IPS-NIHi11 (cell line): Measurements from ENCODE around the gene RAB40B.

Source experiments
- DNase-seq: peaks from one replicate; pipeline ENCODE4 v3.0.0; 2012; ENCODE audit warnings: mixed read lengths, low spot score

RAB40B gene

DNA sequence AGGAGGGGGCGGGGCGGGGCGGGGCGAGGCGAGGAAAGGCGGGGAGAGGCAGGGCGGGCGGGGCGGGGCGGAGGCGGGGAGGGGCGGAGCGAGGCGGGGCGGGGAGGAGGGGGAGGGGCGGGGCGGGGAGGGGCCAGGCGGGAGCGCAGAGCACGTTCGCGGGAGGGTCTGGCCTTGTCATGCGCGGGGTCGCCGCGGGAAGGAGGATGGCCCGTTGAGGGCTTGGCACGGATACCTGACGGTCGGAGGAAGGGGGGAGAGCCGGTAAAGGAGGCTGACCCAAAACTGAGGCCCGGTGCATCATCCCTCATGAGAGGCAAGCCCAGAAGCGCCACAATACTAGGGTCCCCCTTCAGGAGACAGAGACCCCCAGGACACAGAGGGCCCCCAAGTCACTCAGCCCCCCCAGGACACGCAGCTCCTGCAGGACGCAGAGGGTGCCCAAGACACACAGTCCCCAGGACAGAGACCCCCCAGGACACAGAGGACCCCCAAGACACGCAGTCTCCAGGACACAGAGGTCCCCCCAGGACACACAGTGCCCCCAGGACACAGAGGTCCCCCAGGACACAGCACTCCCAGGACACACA, 49.7 kb downstream of the RAB40B start:
- peak; percentile 81 for DNase-seq

DNA sequence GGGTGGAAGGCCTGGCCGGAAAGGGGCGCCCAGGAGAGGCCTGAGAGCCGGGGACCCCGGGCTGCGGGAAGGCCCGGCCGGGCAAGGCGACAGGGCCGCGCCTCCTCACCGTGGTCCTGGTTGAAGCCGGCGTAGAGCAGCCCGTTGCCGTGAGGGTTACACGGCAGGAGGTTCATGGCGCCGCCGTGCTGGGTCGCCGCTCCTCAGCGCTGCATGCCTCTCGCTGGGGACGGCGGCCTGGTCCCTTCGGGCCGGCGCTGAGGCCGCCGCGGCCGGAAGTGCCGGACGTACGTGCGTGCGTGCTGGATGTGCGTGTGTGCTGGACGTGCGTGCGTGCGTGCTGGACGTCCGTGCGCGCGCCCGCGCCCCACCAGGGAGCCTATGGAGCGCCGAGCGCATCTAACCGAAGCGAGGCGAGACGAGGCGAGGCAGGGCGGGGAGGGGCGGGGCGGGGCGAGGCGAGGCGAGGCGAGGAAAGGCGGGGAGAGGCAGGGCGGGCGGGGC, 50.3 kb downstream of the RAB40B start, which contains the start of gene WDR45B:
TSS of gene WDR45B (minus strand) at position 280 of the 504 bp plus-strand sequence. CDS start at position 176, 104 bp downstream.
- DNase-seq: peak; percentile 100

DNA sequence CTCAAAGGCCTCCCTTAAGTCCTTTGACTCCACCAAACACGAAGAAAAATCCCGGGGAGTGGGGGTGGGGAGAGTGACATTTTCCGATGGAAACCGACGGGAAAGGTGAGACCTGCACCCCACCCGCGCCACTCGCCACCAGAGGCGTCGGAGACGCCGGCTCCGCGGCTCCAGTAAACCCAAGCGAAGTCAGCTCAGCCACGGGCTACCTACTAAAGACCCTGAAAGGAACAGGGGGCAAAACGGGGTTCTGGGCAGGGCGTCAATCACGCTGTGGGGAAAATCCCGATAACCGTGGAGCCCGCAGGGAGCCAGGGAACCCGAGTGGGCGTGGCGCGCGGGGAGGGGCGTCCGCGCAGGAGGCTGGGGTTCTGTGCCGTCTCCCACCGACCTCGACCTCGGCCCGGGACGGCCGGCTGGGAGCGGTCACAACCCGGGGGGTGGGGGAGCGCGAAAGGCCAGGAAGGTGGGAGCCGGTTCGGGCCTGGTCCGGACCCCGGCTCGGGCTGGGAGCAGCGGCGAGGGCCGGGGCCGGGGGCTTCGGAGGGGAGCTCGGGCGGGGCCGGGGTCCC, 50.8 kb downstream of the RAB40B start:
- DNase-seq: no peak

DNA sequence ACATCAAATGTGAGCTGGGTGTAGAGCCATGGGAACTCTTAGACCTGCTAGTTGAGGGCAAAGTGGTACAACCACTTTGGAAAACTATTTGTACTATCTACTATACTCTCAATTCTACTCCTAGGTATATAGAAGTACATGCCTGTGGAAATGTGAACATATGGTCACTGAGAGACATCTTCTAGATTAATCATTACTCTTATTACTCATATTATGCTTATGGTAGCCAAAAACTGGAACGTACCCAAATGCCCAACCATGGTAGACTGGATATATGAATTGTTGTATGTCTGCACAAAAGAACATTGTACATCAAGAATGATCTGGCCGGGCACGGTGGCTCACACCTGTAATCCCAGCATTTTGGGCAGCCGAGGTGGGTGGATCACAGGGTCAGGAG, 53.0 kb downstream of the RAB40B start:
- DNase-seq: no peak

DNA sequence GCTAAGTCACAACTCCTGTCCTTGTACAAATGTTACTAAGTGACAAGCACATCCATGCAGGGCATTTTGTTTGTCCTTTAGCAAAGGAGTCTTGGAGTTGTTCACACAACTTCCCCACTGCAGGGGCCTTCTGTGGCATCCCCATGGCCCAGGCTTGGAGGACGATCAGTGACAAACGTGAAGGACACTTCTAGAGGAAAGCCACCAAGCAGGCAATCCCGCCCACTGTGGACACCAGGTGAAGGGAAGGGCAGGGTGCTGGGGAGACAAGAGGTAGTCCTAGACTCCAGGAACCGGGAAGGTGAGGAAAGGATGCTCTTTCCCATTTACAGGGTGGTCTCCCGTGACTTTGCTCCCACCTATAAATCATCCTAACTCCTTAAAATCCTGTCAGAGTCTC, 54.4 kb downstream of the RAB40B start:
- DNase-seq: no peak

DNA sequence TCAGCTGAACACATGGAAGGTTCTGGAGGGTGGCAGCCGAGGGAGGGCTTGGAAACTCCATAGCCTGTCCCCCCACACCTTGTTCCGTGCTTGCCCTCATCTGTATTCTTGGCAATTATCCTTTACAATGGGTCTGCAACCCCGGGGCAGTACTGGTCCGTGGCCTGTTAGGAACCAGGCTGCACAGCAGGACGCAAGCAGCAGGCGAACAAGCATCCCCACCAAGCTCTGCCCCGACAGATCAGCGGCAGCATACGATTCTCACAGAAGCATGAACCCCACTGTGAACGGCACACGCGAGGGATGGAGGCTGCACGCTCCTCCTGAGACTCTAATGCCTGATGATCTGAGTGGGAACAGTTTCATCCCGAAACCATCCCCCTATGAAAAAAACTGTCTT, 56.5 kb downstream of the RAB40B start:
- no peak for DNase-seq

DNA sequence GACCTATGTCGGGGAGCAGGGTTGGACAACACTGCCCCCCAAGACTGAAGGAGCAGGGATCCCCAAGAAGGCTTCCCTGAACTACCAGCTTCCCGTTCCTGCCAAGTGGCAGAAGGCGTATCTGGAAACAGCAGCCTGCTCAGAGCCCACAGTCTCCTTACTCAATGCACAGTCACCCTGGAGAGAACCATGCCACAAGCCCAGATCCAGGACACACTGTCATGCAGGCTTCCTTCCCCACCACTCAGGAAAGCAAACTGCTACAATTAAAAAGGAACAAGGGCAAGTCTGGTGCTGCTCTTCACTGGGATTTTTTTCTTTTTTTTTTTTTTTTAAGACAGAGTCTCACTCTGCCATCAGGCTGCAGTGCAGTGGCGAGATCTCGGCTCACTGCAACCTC, 58.5 kb downstream of the RAB40B start:
- no peak for DNase-seq

DNA sequence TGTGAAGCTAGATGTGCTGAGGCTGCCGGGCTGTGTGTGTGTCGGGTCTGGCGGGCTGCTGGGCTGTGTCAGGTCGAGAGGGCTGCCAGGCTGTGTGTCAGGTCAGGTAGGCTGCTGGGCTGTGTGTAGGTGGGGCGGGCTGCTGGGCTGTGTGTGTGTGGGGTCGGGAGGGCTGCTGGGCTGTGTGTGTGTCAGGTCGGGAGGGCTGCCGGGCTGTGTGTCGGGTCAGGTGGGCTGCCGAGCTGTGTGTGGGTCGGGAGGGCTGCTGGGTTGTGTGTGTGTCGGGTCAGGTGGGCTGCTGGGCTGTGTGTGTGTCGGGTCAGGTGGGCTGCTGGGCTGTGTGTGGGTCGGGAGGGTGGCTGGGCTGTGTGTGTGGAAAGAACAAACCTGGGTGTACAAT, 58.9 kb downstream of the RAB40B start:
- no peak for DNase-seq

DNA sequence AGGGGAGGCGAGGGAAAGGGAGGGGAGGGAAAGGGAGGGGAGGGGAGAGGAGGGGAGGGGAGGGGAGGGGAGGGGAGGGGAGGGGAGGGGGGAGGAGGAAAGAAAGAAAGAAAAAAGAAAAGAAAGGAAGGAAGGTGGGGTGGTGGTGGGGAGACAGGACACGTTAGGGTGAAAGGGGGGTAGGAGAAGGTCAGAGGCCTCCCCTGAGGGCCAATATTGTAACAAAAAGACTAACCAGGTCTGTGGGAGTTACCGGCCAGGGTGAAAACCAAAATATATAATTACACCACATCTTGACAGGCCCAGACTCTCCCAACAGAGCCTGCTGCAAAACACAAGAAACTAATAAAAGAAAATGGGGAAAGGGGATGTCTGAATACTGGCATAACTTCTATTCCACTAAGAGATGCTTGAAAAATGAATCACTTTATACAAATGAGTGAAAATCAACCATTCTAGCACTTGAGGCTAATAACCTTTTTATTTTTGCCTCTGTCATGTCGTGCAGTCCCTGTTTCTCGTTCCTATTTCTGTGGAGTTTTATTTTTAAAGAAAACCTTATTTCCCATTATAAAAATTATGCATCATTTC, 60.2 kb downstream of the RAB40B start:
- DNase-seq: no peak

DNA sequence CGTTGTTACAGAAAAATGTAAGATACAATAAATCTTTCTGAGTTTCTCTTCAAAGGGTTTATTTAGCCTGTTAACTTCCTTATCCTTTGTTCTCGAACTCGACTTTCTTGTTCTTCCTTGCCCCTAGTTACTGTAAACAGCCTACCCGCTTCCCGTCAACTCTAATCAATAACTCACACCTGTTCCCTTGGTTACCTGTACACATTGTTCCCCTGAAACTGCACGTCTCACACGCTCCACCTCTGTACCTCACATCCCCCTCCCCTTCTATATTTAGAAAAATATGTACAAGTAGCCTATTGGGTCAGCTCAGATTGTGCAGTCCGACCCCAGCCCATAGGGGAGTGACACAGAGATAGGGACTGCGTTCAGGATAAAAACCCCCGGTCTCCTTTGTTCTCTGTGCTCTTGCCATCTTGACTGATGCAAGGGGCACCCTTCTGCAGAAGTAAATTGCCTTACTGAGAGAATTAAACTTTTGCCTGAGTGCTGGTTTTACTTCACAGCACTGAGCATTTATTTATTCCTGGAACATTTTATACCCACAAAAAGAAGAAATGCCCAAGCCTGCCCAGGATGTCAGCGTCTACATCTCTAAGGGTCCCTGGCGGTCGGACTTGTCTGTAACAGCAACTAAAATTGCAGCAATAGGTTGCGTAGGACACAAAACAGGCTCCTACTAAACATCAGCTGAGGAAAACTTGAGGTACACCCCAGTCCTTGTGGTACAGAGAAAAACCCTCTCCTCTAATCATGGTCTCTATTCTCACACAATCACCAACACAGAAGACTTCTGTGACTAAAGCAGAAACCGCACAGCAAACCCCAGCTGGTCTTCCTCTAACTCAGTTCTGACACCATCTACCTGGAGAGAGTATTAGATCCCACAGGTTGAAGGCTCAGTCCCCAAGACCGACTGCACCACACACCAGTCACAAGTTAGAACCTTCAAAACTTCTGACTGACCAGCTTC, 61.6 kb downstream of the RAB40B start:
- DNase-seq: no peak

DNA sequence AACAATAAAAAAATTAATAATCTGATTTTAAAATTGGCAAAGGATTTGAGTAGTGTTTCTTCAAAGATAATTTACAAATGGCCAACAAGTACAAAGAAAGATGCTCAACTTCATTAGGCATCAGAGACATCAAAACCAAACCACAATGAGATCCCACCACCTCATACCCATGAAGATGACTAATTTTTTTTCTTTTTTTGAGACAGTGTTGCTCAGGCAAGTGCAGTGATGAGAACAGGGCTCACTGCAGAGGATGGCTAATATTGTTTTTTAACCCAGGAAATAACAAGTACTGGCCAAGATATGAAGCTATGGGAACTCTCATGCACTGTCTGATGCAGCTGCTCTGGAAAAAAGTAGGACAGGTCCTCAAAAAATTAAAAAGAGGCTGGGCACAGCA, 65.2 kb downstream of the RAB40B start:
- no peak for DNase-seq

DNA sequence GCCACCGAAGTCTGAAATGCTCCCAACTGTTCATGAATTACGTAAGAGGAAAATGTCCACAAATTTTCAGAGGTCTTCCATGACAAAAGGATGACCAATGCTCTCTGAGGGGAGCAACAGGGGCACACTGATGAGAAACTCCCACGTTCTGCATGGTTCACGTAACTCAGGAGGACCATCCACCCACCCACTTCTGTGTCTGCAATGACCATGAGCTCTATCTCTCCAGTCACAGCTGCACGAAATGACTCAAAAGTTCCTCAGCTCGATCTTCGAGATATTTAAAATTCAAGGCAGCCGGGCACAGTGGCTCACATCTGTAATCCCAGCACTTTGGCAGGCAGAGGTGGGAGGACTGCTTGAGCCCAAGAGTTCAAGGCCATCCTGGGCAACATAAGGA, 66.0 kb downstream of the RAB40B start:
- DNase-seq: no peak

DNA sequence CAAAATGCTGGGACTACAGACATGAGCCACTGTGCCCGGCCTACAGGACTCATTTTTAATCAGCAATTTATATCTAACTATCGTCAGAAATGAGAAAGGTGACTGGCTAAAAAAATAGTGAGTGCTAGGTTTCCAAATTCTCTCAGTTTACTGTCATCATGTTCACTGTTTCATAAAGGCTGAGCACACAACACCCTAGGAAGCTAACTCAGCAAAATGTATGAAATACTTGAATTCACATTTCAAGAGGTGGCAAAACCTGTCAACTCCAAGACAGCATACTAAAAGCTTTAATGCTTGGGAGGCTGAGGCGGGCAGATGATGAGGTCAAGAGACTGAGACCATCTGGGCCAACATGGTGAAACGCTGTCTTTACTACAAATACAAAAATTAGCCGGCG, 67.0 kb downstream of the RAB40B start:
- DNase-seq: no peak

DNA sequence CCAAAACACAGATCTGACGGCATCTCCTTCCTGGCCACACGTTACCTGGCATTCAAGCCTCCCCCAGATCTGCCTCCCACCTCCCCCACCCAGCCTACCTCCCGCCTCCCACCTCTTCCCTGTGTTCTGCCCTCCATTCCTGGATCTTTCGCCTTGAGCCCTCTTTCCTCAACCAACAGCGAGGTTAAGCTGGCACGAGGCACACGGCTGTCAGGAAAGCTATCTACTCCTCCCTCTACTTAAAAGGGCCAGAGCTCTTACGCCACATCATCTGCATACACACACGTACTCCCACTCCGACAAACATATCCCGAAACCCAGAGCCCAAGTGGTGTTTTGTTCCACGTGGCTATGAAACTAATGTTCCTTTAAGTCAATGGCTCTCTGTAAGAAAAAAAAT, 68.3 kb downstream of the RAB40B start:
- no peak for DNase-seq

DNA sequence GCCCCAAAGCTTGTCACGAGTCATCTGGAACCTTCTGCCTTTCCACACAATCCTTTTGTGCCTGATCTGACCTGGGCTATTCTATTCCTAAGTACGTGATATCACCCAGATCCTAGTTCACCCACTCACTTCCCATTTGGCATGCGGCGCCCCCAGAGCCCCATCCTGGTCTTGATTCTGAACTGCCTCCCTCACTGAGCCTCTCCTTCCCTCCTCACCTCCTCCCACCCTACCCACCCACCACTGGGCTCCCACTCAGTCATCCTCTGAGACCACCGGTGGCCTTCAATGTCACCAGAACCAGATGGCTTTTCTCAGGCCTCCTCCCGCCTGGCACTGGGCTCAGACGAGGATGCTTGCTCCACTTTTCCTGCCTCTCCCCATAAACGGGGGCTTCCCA, 68.8 kb downstream of the RAB40B start:
- no peak for DNase-seq

DNA sequence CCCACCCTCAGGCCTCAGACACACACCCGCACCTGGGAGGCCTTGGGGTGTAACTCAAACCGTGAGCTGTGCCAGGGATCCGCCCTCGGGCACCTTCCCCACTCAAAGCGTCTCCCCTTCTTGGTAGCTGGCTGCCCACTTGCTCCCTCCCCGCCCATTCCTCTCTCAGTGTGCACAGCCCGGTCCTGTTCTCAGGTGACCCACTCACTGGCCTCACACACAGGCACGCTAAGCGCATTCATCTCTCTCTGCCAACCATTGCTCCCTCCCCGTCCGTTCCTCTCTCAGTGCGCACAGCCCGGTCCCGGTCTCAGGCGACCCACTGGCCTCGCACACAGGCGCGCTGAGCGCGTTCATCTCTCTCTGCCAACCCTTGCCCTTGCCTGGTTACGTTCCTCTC, 71.1 kb downstream of the RAB40B start:
- DNase-seq: no peak

DNA sequence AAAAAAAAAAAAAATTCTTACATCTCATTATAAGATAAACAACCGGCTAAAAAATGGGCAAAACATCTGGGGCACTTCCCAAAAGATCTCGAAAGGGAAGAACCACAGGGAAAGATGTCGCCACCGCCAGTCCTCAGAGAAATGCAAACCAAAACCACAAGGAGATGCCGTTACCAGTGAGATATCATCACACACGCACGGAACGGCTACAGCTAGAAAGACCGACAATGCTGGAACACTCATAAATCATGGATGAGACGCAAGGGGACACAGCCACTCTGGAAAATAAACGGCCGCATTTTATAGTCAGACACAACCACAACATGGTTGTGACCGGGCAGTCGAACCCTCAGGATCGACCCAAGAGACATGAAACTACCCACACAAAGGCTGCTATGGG, 74.8 kb downstream of the RAB40B start:
- no peak for DNase-seq

DNA sequence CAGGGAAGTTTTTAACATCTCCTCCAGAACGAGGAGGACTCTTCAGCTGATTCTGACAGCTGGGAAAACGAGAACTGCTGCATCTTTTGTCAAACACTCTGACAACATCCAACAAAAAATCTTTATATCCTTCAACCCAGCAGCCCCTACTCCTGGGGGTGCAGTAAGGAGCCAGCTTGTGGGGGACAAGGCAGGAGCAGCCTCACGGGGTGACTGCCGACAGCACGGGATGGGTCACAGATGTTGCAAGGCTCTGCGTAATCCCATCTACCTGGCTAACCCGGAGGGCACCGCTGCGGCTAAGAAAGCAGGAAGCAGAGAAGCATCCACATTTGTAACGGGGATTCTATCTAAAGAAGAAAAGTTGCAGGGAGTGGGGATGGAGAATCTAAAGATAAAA, 78.9 kb downstream of the RAB40B start:
- no peak for DNase-seq

DNA sequence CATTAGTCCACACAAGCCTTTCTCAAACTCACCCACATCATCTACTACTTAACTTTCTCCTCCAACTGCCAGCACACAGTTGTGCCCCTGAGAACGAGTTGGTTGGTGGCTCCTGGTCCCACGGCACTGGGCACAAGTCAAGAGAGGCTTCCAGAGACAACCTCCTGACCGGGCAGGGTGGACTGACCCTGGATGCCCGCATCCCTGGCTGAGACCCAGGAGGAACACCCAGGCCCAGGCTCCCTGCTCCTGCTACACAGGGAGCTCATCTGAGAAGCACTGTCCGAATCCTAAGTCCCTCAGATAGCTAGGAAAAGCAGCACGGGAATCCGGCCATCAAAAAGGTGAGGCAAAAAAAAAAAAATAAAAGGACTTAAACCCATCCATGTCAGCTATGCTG, 79.3 kb downstream of the RAB40B start:
- no peak for DNase-seq

DNA sequence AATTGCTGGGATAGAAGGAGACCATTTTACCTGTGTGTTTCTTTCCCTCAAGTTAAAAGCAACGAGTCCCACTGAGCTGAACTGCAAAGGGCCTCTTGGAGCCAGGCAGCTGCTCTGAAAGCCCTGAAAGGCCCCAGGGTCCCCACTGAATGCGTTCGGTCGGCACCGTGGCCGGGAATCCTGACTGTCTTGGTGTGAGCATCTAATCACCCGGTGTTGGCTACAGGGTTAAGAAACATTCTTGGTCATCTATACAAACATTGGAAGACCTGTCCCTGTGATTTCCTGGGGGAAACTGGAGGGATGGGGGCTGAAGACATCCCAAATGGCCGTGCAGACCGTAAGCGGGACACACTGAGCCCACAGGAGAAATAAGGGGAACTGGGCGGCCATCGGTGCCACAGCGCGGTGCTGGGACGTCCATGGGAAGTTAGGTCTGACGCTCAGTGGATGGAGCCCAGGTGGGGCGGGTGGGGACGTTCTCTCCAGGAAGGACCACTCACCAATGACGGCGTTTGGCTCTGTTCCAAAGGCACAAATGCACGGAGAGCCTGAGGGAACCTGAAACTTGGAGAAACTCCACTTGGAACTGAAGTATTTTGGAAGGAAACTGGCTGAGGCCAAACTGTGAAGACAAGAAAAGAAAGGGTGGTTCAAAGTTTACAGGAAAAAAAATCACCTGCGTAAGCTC, 82.3 kb downstream of the RAB40B start:
- no peak for DNase-seq

DNA sequence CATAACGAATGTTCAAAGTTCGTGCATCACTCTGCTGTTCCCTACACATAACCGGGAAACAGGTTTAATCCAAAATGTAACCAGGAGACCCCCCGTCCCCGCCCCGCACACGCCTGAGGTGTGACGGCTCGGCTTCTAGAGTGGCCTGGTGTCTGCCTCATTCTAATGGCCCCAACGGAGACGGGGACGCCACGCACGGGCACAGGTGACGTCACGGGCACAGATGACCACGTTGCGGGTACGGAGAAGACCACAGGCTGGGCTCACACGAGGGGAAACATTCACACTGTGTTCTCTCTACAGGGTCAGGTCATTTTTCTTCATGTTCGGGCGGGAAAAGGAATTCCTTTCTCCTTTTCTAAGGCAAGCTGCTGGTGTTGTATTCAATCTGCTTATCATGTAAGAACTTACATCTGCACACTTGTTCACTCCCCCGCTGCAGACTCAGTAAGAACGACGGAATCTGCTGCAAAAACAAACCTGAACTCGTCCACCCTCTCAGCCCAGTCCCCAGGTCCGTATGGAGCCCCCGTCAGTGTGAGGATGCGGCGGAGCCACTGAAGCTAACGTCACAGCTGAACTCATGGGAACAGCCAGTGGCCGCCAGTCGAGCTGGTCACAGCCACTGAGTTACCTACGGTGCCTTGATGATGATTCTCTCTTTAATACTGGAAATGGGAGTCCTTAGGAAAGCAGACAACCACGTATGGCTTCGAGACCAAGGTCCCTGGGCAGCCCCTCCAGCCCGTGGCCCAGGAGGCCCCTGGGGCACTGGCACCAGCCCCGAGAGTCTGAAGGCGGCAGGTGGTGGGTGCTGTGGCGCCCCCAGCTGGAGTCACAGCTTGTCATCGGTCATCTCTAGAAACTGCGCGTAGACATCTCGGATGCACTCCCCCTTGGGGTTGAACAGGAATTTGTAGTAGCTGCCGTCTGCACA, 83.1 kb downstream of the RAB40B start:
- no peak for DNase-seq
